Astrocyte of the cerebellum (primary cell): ENCODE data around the gene SLIT3.

ENCODE experiments used
- DNase-seq: peaks from one replicate; pipeline ENCODE4 v3.0.0-alpha.2; 2011; ENCODE audit warnings: low read depth
- H3K4me3 ChIP-seq: 2 replicates; pipeline ENCODE4 v1.5.1; 2011; ENCODE audit warnings: mild to moderate bottlenecking, low read depth, low read length, moderate library complexity
- in situ Hi-C: cut with HindIII; loops from 2 replicates; pipeline ENCODE4 v1.10.0; 2017; ENCODE audit warnings: low sequenced_read_pairs
- TF ChIP-seq, protein P1 (sequence below): IDR thresholded peaks from 2 replicates; pipeline ENCODE4 v1.5.1; 2012; ENCODE audit warnings: low read length, low read depth, moderate library complexity, mild to moderate bottlenecking; ENCODE audit errors: missing control alignments

SLIT3 gene

DNA sequence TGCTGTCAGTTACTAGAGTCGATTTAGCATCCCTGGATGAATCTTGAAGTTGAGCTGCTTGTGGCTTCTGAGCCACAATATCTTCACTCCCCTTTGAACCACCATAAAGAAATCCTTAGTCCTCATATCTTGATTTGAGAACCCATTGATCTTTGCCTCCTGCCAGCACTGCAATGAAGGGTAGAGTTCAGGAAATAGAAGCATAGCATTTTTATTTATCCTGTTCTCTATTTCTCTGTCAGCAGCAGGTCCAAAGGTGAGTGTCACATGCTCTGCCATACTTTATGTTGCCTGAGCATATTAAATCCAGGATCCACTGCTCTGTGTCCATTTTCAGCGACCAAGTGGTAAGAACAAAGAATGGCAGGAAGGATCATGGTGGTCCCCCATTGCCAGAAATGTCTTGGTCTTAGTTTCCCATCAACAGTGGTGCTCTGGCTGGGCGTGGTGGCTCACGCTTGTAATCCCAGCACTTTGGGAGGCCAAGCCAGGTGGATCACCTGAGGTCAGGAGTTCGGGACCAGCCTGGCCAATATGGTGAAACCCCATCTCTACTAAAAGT is 641.6 kb downstream of the SLIT3 start:
- in situ Hi-C loops, result no loop called here

DNA sequence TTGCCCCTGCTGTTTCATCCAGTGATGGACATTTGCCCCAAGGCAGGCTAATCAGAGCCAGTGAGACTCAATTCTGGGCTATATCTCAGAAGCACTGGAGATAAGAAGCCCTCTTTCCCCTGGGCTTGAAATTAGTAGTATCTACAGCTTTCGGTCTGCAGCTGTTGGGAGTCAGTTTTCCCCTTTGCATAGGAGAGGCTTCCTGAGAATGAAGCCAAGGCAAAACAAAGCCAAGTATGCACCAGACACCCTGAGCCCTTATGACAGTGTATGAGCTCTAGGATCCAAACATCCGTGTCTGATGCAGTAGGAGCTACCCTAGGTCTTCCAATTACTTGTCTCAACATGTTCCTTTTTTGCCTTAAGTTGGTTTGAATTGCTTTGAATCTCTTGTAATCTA is 642.5 kb downstream of the SLIT3 start:
- no peak overlapping the region for H3K4me3 ChIP-seq
- in situ Hi-C loops, result no loop called here
- TF ChIP-seq, protein P1, sequence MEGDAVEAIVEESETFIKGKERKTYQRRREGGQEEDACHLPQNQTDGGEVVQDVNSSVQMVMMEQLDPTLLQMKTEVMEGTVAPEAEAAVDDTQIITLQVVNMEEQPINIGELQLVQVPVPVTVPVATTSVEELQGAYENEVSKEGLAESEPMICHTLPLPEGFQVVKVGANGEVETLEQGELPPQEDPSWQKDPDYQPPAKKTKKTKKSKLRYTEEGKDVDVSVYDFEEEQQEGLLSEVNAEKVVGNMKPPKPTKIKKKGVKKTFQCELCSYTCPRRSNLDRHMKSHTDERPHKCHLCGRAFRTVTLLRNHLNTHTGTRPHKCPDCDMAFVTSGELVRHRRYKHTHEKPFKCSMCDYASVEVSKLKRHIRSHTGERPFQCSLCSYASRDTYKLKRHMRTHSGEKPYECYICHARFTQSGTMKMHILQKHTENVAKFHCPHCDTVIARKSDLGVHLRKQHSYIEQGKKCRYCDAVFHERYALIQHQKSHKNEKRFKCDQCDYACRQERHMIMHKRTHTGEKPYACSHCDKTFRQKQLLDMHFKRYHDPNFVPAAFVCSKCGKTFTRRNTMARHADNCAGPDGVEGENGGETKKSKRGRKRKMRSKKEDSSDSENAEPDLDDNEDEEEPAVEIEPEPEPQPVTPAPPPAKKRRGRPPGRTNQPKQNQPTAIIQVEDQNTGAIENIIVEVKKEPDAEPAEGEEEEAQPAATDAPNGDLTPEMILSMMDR, result no peak
- no peak for DNase-seq

More for the DNA sequence above, 641.6 kb downstream of the SLIT3 start:
- TF ChIP-seq, protein P1, result no peak
- no peak for DNase-seq
- H3K4me3 ChIP-seq, result no peak overlapping the region

DNA sequence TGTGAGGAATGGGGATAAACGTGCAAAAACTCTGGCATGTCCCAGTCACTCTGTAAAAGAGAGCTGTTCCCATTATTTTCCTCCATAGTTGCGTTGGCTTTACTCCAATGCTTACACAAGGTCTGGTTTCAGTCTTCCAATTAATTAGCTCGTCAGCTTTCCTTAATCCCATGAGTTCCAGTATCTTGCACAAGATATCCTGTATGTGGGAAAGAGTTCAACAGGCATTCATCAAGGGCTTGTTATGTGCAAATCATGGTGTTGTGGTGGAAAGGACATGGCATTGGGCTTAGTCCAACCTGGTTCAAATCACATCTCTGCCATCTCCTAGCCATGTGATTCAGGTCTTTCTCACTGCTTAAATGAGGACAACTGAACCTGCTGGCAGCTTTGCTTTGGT is 644.3 kb downstream of the SLIT3 start:
- in situ Hi-C loops, result no loop called here
- DNase-seq, result no peak
- TF ChIP-seq, protein P1, result no peak
- no peak overlapping the region for H3K4me3 ChIP-seq

DNA sequence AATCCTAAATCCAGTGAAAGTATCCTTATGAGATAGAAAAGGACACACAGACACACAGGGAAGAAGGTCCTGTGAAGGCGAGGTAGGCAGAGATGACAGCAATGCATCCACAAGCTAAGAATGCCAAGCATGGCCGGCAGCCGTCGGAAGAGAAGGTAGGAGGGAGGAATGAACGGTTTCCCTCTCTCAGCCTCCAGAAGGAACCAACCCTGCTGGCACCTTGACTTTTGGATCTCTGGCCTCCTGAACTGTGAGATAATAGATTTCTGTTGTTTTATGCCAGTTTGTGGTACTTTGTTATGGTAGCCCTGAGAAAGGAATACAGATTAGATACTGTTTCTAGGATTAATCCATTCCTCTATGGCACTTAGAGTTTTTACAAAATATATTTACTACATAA is 645.6 kb downstream of the SLIT3 start:
- TF ChIP-seq, protein P1, result no peak
- DNase-seq, result no peak
- H3K4me3 ChIP-seq, result no peak overlapping the region
- in situ Hi-C loops, result no loop called here

DNA sequence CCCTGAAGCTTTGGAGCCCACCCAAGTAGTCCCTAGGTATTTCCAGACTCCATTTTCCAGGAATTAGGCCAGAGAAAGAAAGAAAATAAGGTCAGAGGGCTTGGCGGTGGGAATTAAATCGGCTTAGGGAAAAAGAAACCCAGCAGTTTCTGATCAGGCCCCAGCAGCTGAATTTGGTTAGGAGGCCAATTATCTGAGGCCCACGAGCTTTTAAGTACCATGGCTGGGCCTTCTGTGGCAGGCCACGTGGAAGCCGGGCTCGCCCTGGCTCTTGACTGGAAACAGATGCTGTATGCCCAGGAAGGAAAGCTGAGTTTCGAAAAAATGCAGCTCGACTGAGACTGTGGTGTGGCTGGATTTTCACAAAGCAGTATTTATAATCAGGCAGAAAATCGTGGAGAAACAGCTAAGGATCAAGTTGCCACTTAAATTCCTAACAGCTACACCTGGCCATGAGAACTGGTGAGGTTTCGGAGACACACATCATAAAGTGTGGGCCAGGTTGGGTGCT is 646.7 kb downstream of the SLIT3 start:
- TF ChIP-seq, protein P1, result no peak
- in situ Hi-C loops, result no loop called here
- no peak for DNase-seq

DNA sequence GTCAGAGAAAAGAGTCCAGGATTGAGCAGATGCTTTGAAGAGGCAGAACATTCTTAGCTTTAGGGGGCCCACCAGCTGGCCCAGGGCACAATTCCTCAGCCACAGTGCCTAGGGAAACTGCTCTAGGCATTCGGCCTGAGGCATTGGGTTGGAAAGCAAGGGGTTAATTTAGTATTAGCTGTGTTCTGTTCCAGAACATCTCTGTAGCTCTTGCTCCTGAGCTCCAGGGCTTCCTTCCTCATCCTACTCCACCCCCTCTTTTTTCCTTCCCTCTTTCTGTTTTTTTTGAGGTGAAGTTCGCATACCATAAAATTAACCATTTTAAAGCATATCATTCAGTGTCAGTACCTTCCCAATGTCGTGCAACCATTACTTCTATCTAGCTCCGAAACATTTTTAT is 647.3 kb downstream of the SLIT3 start:
- H3K4me3 ChIP-seq, result no peak overlapping the region
- no peak for DNase-seq
- TF ChIP-seq, protein P1, result no peak
- in situ Hi-C loops, result no loop called here

More for the DNA sequence above, 646.7 kb downstream of the SLIT3 start:
- no peak overlapping the region for H3K4me3 ChIP-seq
